Neural cell (in vitro differentiated cells): ENCODE data around the gene PKNOX2. TPM values are rescaled to one million over a fixed set of nuclear protein-coding genes. Genes with fewer than 3 reads are reported as not detected.

Experiments used
- H2AFZ ChIP-seq: fragments of 200-600, 300-800 bp; sonication (generic), shearing (Covaris generic); 2 replicates; pipeline ENCODE4 v1.6.0; 2014; ENCODE audit warnings: low read depth, mild to moderate bottlenecking, antibody characterized with exemption, low read length, moderate library complexity
- H3F3A ChIP-seq: fragments of 200-600 bp; shearing (Covaris generic); 2 replicates; pipeline ENCODE4 v1.6.1; 2016; ENCODE audit warnings: mild to moderate bottlenecking, moderate library complexity, mixed read lengths, antibody characterized with exemption, low read length; ENCODE audit not compliant: insufficient read depth, poor library complexity, severe bottlenecking
- H3K27ac ChIP-seq: fragments of 200-600, 300-800 bp; sonication (generic), shearing (Covaris generic); 2 replicates; pipeline ENCODE4 v1.5.1; 2014; ENCODE audit warnings: mild to moderate bottlenecking, low read length, moderate library complexity
- H3K27me3 ChIP-seq: fragments of 300-800, 200-600 bp; sonication (generic), shearing (Covaris generic); 2 replicates; pipeline ENCODE4 v1.6.0; 2014; ENCODE audit warnings: mild to moderate bottlenecking, low read depth, low read length, moderate library complexity; ENCODE audit not compliant: insufficient read depth
- H3K36me3 ChIP-seq: fragments of 300-800, 200-600 bp; sonication (generic), shearing (Covaris generic); 2 replicates; pipeline ENCODE4 v1.5.1; 2014; ENCODE audit warnings: mild to moderate bottlenecking, antibody characterized with exemption, low read length, moderate library complexity; ENCODE audit not compliant: insufficient read depth
- H3K4me2 ChIP-seq: fragments of 300-800, 200-600 bp; sonication (generic), shearing (Covaris generic); 2 replicates; pipeline ENCODE4 v1.6.0; 2014; ENCODE audit warnings: mild to moderate bottlenecking, low read length
- H3K4me3 ChIP-seq: fragments of 300-800, 200-600 bp; sonication (generic), shearing (Covaris generic); 2 replicates; pipeline ENCODE4 v1.5.1; 2014; ENCODE audit warnings: mild to moderate bottlenecking, low read length, moderate library complexity
- H3K79me2 ChIP-seq: fragments of 200-600 bp; shearing (Covaris generic); replicated peaks from 2 replicates; pipeline ENCODE4 v1.6.0; 2014; ENCODE audit warnings: mild to moderate bottlenecking, low read length, moderate library complexity; ENCODE audit not compliant: insufficient read depth
- H3K9ac ChIP-seq: fragments of 300-800, 200-600 bp; sonication (generic), shearing (Covaris generic); 2 replicates; pipeline ENCODE4 v1.6.1; 2016; ENCODE audit warnings: mild to moderate bottlenecking, low read length, mixed read lengths
- H3K9me2 ChIP-seq: fragments of 200-600 bp; shearing (Covaris generic); 2 replicates; pipeline ENCODE4 v1.6.1; 2016; ENCODE audit warnings: mild to moderate bottlenecking, low read length, mixed read lengths; ENCODE audit not compliant: insufficient read depth
- H3K9me3 ChIP-seq: fragments of 200-600, 300-800 bp; sonication (generic), shearing (Covaris generic); 2 replicates; pipeline ENCODE4 v1.6.1; 2016; ENCODE audit warnings: mild to moderate bottlenecking, mixed run types, low read length, moderate library complexity, mixed read lengths
- H4K20me1 ChIP-seq: fragments of 200-600 bp; shearing (Covaris generic); 2 replicates; pipeline ENCODE4 v1.6.1; 2016; ENCODE audit warnings: mild to moderate bottlenecking, mixed run types; ENCODE audit not compliant: insufficient read depth
- CTCF ChIP-seq: fragments of 450-650 bp; IDR thresholded peaks from 2 replicates; pipeline ENCODE4 v1.5.1; 2014; ENCODE audit warnings: antibody characterized with exemption, mild to moderate bottlenecking, moderate library complexity; ENCODE audit not compliant: poor library complexity, severe bottlenecking
- EZH2 ChIP-seq: fragments of 200-600, 300-800 bp; shearing (Covaris generic), sonication (generic); IDR thresholded peaks from 2 replicates; pipeline ENCODE4 v1.6.1; 2014; ENCODE audit warnings: antibody characterized with exemption, low read length, borderline replicate concordance, mild to moderate bottlenecking; ENCODE audit not compliant: insufficient read depth, poor library complexity, severe bottlenecking
- RAD21 ChIP-seq: fragments of 450-650 bp; conservative IDR thresholded peaks from 2 replicates; pipeline ENCODE4 v1.6.1; 2014; ENCODE audit warnings: antibody characterized with exemption, mild to moderate bottlenecking, moderate library complexity
- SMC3 ChIP-seq: fragments of 450-650 bp; conservative IDR thresholded peaks from 2 replicates; pipeline ENCODE4 v1.6.1; 2014; ENCODE audit warnings: antibody characterized with exemption, mild to moderate bottlenecking, moderate library complexity; ENCODE audit not compliant: poor library complexity
- TAF1 ChIP-seq: IDR thresholded peaks from 2 replicates; pipeline ENCODE4 v1.6.1; 2012; ENCODE audit warnings: low read depth
- polyA plus RNA-seq: library from polyadenylated mRNA; depleted of rRNA; stranded (reverse); fragments of >200 nt; gene quantifications from 2 replicates; pipeline ENCODE4 v1.2.3, GENCODE V29; 2014

Gene PKNOX2
- polyA plus RNA-seq, 1 donor from 2014 or later, result 0.99 TPM

- Histone ChIP-seq H3K79me2 (no peaks in the 10 kb centered on the region), H4K20me1 (no peaks in the 10 kb centered on the region), H3K27ac (no peak overlapping the region), H3K9me3 (no peaks in the 10 kb centered on the region), H2AFZ (no peak overlapping the region), H3K4me3 (no peak overlapping the region), H3K4me2 (no peak overlapping the region), H3F3A (no peaks in the 10 kb centered on the region), H3K9ac (no peak overlapping the region), H3K36me3 (no peaks in the 10 kb centered on the region), H3K9me2 (no peaks in the 10 kb centered on the region), H3K27me3 (no peaks in the 10 kb centered on the region)
- TF ChIP-seq CTCF (no peak), SMC3 (no peak), TAF1 (no peak)
Observed at GRCh38 chr11:125123194-125123946, 41.2 kb upstream of the PKNOX2 start.

DNA sequence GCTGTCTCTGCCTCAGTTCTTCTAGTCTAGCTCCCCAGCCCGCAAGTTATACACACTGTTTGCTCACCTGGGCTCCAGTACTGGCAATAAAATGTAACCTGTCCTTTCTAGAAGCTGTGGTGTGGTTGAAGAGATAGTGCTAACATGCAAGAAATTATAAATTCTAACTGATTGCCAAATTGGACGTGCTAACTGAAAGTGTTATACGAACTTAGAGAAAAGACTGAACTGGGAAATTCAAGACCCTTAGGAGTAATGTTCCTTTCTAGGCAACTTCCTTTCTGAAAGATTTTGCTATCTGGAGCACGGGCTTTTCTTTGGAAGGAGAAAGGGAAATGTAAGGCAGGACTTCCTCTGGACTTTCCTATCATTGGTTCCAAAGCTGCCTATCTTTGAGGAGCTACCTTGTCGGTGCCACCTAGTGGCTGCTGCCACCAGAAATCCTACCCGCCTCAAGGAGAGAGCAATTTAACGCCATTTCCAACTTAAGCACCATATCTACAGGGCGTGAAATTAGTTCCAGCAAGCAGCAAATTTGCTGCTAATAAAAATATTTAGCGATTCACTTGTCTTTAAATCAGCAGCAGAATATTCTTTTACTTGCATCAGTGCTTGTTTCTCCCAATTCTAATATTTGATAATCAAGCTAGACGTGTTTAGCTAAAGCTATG, 40.5 kb upstream of the PKNOX2 start:
- H3K27me3 ChIP-seq, result no peaks in the 10 kb centered on the region

DNA sequence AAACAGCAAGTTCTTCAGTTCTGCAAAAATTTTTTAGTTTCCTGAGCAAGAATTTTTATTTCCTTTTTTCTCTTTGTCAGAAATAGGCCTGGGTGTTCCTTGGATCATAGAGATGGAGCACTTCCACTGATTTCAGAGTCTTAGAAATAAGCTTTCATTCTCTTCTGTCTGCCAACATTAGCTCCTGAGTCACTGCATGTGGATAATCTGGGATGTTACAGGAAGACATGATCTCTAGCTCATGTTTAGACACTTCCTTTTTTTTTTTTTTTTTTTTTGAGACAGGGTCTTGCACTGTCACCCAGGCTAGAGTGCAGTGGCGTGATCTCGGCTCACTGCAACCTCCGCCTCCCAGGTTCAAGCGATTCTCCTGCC, 39.9 kb upstream of the PKNOX2 start:
- Histone ChIP-seq H3K36me3 (no peaks in the 10 kb centered on the region), H3F3A (no peaks in the 10 kb centered on the region), H3K9me2 (no peaks in the 10 kb centered on the region), H3K9me3 (no peaks in the 10 kb centered on the region), H3K79me2 (no peaks in the 10 kb centered on the region), H3K27me3 (no peaks in the 10 kb centered on the region), H2AFZ (no peak overlapping the region), H4K20me1 (no peaks in the 10 kb centered on the region), H3K27ac (no peak overlapping the region), H3K4me2 (no peak overlapping the region), H3K4me3 (no peak overlapping the region), H3K9ac (no peak overlapping the region)
- TF ChIP-seq RAD21, result no peak
- no peak for TF ChIP-seq EZH2

More for the DNA sequence above, 40.5 kb upstream of the PKNOX2 start:
- TF ChIP-seq SMC3 (peak; percentile 29), TAF1 (no peak), CTCF (peak; percentile 52)
- no peaks in the 10 kb centered on the region for H3K9me2 ChIP-seq
- no peak overlapping the region for H3K4me2 ChIP-seq
- H3K9me3 ChIP-seq, result no peaks in the 10 kb centered on the region
- no peaks in the 10 kb centered on the region for H3F3A ChIP-seq
- H3K36me3 ChIP-seq, result no peaks in the 10 kb centered on the region
- no peak overlapping the region for H3K27ac ChIP-seq
- H3K9ac ChIP-seq, result no peak overlapping the region
- no peak overlapping the region for H3K4me3 ChIP-seq
- H3K79me2 ChIP-seq, result no peaks in the 10 kb centered on the region
- no peaks in the 10 kb centered on the region for H4K20me1 ChIP-seq
- H2AFZ ChIP-seq, result no peak overlapping the region
